SK-N-SH (cell line): Measurements from ENCODE around the gene RBMS3. TPM values are rescaled to one million over a fixed set of nuclear protein-coding genes. Genes with fewer than 3 reads are reported as not detected.

Source experiments
- CTCF ChIA-PET: fragments of 300-600, 350-600 bp; formaldehyde crosslinking; extraction: SDS; loops from one replicate; lab custom pipeline; 2021; lab: Yijun Ruan, JAX
- POLR2A ChIA-PET: fragments of 350-600 bp; sonication (Branson Sonifier 250); formaldehyde crosslinking; extraction: SDS; loops from one replicate; lab custom pipeline; 2020; ENCODE audit warnings: antibody characterized with exemption, inconsistent platforms; lab: Yijun Ruan, JAX
- DNase-seq: peaks from one replicate; pipeline ENCODE4 v3.0.0; 2012
- H2AFZ ChIP-seq: fragments of 200-600 bp; sonication (generic); 2 replicates; pipeline ENCODE4 v1.8.1; 2016; ENCODE audit warnings: antibody characterized with exemption, mild to moderate bottlenecking, low read depth
- H3F3A ChIP-seq: fragments of 200-600 bp; sonication (generic); replicated peaks from 2 replicates; pipeline ENCODE3; 2016; ENCODE audit warnings: antibody characterized with exemption, mild to moderate bottlenecking; ENCODE audit not compliant: insufficient read depth
- H3K27ac ChIP-seq, 2 experiments: fragments of 200-500 bp in 1 of 2; fragments of 200-600 bp in 1 of 2; sonication (Bioruptor generic) in 1 of 2; sonication (generic), shearing (Covaris generic) in 1 of 2; 2 replicates each; pipeline versions ENCODE4 v1.5.1 to v1.6.1; 2014 to 2016; ENCODE audit warnings: low read depth in 2 of 2, inconsistent platforms in 1 of 2, low read length in 1 of 2, mild to moderate bottlenecking in 1 of 2, mixed read lengths in 1 of 2
- H3K27me3 ChIP-seq: fragments of 200-600 bp; sonication (generic), shearing (Covaris generic); 2 replicates; pipeline ENCODE4 v1.6.1; 2016; ENCODE audit warnings: mixed run types; ENCODE audit not compliant: insufficient read depth
- H3K36me3 ChIP-seq, 2 experiments: fragments of 200-500 bp in 1 of 2; fragments of 200-600 bp in 1 of 2; sonication (Bioruptor generic) in 1 of 2; sonication (generic) in 1 of 2; replicated peaks in 1 of 2; 2 replicates each; pipeline versions ENCODE3 to v1.5.1; 2014 to 2016; ENCODE audit warnings: low read length in 1 of 2, mild to moderate bottlenecking in 1 of 2; ENCODE audit not compliant: insufficient read depth in 2 of 2, control insufficient read depth in 1 of 2
- H3K4me1 ChIP-seq, 2 experiments: fragments of 200-500 bp in 1 of 2; fragments of 200-600 bp in 1 of 2; sonication (Bioruptor generic) in 1 of 2; sonication (generic), shearing (Covaris generic) in 1 of 2; 2 replicates each; pipeline versions ENCODE4 v1.5.1 to v1.6.1; 2014 to 2016; ENCODE audit warnings: low read depth in 1 of 2, low read length in 1 of 2, mixed run types in 1 of 2; ENCODE audit not compliant: insufficient read depth in 2 of 2, control insufficient read depth in 1 of 2
- H3K4me2 ChIP-seq: fragments of 200-600 bp; sonication (generic), shearing (Covaris generic); 2 replicates; pipeline ENCODE4 v1.6.1; 2017; ENCODE audit warnings: mixed run types
- H3K4me3 ChIP-seq, 2 experiments: fragments of 200-500 bp in 1 of 2; fragments of 200-600 bp in 1 of 2; sonication (Bioruptor generic) in 1 of 2; sonication (generic), shearing (Covaris generic) in 1 of 2; 2 replicates each; pipeline versions ENCODE4 v1.5.1 to v1.8.1; 2014 to 2016; ENCODE audit warnings: low read depth in 2 of 2, inconsistent platforms in 1 of 2, low read length in 1 of 2, mild to moderate bottlenecking in 1 of 2, mixed read lengths in 1 of 2, moderate library complexity in 1 of 2
- H3K79me2 ChIP-seq: fragments of 200-600 bp; sonication (generic); 2 replicates; pipeline ENCODE4 v1.8.1; 2017; ENCODE audit warnings: mild to moderate bottlenecking; ENCODE audit not compliant: insufficient read depth
- H3K9ac ChIP-seq: fragments of 200-600 bp; sonication (generic); 2 replicates; pipeline ENCODE4 v1.6.1; 2017; ENCODE audit warnings: mixed run types
- H3K9me2 ChIP-seq: fragments of 200-600 bp; sonication (generic); 2 replicates; pipeline ENCODE4 v1.6.1; 2017; ENCODE audit warnings: mixed run types
- H3K9me3 ChIP-seq: fragments of 200-600 bp; sonication (generic); 2 replicates; pipeline ENCODE4 v1.6.1; 2017; ENCODE audit warnings: mixed run types, mild to moderate bottlenecking, moderate library complexity
- H4K20me1 ChIP-seq: fragments of 200-600 bp; sonication (generic); 2 replicates; pipeline ENCODE4 v1.6.1; 2017; ENCODE audit warnings: mild to moderate bottlenecking, mixed run types; ENCODE audit not compliant: insufficient read depth
- FOXJ3 ChIP-seq: sonication (generic); formaldehyde crosslinking; IDR thresholded peaks from 2 replicates; pipeline ENCODE4 v1.5.1; 2020; ENCODE audit warnings: mild to moderate bottlenecking, missing genetic modification reagents
- FOXM1 ChIP-seq: IDR thresholded peaks from 2 replicates; pipeline ENCODE4 v1.4.0; 2012; ENCODE audit warnings: low read depth, mild to moderate bottlenecking
- GATA2 ChIP-seq: sonication (generic); formaldehyde crosslinking; IDR thresholded peaks from 2 replicates; pipeline ENCODE4 v1.5.0; 2020; ENCODE audit warnings: mild to moderate bottlenecking, missing genetic modification reagents
- IRF3 ChIP-seq: fragments of 150-350 bp; IDR thresholded peaks from 2 replicates; pipeline ENCODE4 v1.6.1; 2016; ENCODE audit warnings: mild to moderate bottlenecking, low read depth, low read length
- MXI1 ChIP-seq: IDR thresholded peaks from 2 replicates; pipeline ENCODE4 v1.6.1; 2012; ENCODE audit warnings: mild to moderate bottlenecking, low read depth, low read length, improper control_type of control experiment
- PBX3 ChIP-seq: IDR thresholded peaks from 2 replicates; pipeline ENCODE4; 2012
- REST ChIP-seq: IDR thresholded peaks from 2 replicates; pipeline ENCODE4 v1.6.1; 2012; ENCODE audit warnings: mild to moderate bottlenecking, low read depth, low read length, moderate library complexity
- USF2 ChIP-seq: fragments of 150-350 bp; IDR thresholded peaks from 2 replicates; pipeline ENCODE4 v1.6.1; 2017; ENCODE audit warnings: antibody characterized with exemption, low read length, low read depth, borderline replicate concordance
- YY1 ChIP-seq: IDR thresholded peaks from 2 replicates; pipeline ENCODE4 v1.4.0; 2012; ENCODE audit warnings: low read depth, mild to moderate bottlenecking
- WGBS: methylation state at CpG from one replicate; pipeline ENCODE4 v1.1.6; 2017; ENCODE audit warnings: low lambda C conversion rate; 5-methylcytosine and 5-hydroxymethylcytosine counted together
- polyA plus RNA-seq, 3 experiments: library from polyadenylated mRNA; depleted of rRNA; stranded (reverse); fragments of >200 nt; gene quantifications; 2 replicates each; pipeline ENCODE4 v1.2.3, GENCODE V29; 2012

RBMS3 gene
- polyA plus RNA-seq, 1 of the 3 experiments (the other 2 are of a cell fraction) = 8.2 TPM

- Histone ChIP-seq H3K4me2 (no peak overlapping the region), H3K27ac (no peak overlapping the region), H3K36me3 (peaks cover 0 to 12% of the 10 kb centered on the region in 2 experiments), H3K9me2 (no peaks in the 10 kb centered on the region), H3K4me1 (peaks cover 0 to 10% of the 10 kb centered on the region in 2 experiments; a peak in 1 of 4 replicates), H3K9ac (no peak overlapping the region), H4K20me1 (no peaks in the 10 kb centered on the region), H3K79me2 (no peaks in the 10 kb centered on the region), H3K9me3 (no peaks in the 10 kb centered on the region), H3K27me3 (no peaks in the 10 kb centered on the region), H3K4me3 (no peak overlapping the region), H2AFZ (no peak overlapping the region), H3F3A (peaks cover 5% of the 10 kb centered on the region)
- DNase-seq = no peak
- ChIA-PET CTCF (no interaction called here), POLR2A (no interaction called here)
- WGBS = 77% methylated on average over 3 of the region's 3 CpGs
- no peak for TF ChIP-seq GATA2 (CRISPR knock-in tag)
- TF ChIP-seq MXI1 = no peak
- TF ChIP-seq PBX3 = 0 out of 2 replicates have a peak, but pooled peaks have one; percentile 10
- TF ChIP-seq FOXM1 = no peak
- no peak for TF ChIP-seq REST
- no peak for TF ChIP-seq USF2
- no peak for TF ChIP-seq IRF3
- TF ChIP-seq YY1 = no peak
- TF ChIP-seq FOXJ3 (CRISPR knock-in tag) = no peak
These were observed 691.6 kb downstream of the RBMS3 start for GRCh38 chr3:29972320-29972993.
